22Rv1 (cell line): ENCODE results near the gene FAM20A.
A peak's percentile ranks its signal among the peaks of the same experiment; 100 is the strongest.

Experiments used
- H3K27ac ChIP-seq: fragments of 450-650 bp; 2 replicates; pipeline ENCODE4 v1.5.1; 2017
- CTCF ChIP-seq: fragments of 450-650 bp; IDR thresholded peaks from 2 replicates; pipeline ENCODE4 v1.5.1; 2017; ENCODE audit warnings: mild to moderate bottlenecking
- ZFX ChIP-seq: fragments of 450-650 bp; IDR thresholded peaks from 2 replicates; pipeline ENCODE4 v1.6.1; 2017; ENCODE audit warnings: antibody characterized with exemption, borderline replicate concordance

The FAM20A gene

GRCh38 chr17:68579194-68579927, 21.8 kb downstream of the FAM20A start:
- TF ChIP-seq ZFX (no peak), CTCF (no peak)
- H3K27ac ChIP-seq = no peak overlapping the region

GRCh38 chr17:68578236-68578635, 22.9 kb downstream of the FAM20A start:
- H3K27ac ChIP-seq = no peak overlapping the region
- no peak for TF ChIP-seq ZFX
- TF ChIP-seq CTCF = no peak

DNA sequence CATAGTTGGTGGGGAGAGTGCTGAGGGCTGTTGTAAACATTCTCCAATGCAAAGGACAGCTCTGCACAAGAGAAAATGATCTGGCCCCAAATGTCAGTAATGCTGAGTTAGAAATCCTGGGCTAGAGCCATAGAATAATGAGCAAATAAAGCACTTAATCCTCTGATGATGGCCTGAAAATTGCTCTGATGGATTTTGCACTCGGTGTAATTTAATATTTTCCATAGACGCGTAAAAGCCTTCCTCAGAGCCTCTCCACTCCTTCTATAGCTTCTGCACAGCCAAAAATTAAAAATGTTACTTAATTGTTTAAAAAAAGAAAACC, 23.7 kb downstream of the FAM20A start:
- TF ChIP-seq ZFX = no peak
- 0 out of 2 replicates have a peak, but pooled peaks have one; percentile 1 for TF ChIP-seq CTCF

DNA sequence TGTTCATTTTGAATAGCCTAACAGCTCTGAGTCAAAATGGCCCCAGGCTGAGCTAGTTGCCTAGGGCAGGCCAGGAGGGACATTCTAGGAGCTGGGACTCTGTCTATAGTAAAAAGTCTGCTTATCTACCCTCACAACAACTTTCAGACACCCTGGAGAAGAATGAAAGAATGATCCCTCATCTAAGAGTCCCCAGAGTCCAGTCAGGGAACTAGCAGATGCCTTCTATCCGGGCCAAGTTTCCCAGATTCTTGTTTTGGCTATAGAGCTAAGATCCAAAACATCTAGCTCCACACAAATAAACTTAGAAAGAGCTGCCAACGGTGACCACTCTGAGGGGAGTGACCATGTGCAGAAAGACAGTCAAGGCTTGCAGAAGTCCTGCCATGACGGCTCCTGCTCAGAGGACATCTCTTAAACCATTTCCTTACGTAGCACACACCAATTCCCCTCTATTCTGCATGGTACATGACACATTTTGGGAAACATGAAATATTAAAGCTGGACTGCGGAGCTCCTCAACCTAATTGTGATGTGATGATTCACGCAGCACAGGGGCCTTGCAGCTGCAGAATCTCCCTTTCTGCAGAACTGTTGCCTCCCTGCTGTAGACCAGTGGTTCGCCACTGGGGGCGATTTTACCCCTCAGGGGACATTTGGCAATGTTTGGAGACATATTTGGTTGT, 24.2 kb downstream of the FAM20A start:
- TF ChIP-seq ZFX (no peak), CTCF (0 out of 2 replicates have a peak, but pooled peaks have one; percentile 6)
- H3K27ac ChIP-seq = no peak overlapping the region

More for the DNA sequence above, 23.7 kb downstream of the FAM20A start:
- H3K27ac ChIP-seq = no peak overlapping the region

DNA sequence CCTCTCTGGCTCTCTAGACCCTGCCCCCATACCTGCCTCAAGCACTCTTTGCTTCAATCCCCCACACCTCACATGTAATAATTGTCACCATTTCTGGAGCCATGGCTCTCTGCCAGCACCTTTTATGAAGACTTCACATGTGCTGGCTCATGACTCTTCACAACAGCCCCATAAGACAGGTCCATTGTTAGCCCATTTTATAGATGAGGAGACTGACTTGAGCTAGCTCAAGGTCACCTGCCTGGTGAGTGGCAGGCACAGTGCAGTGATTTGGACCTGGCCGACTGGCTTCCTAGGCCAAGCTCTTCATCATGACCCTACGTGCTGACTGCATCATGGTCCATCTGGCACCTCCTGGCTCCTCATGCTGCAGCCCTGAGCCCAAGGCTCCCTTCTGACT, 25.0 kb downstream of the FAM20A start:
- TF ChIP-seq CTCF (no peak), ZFX (no peak)
- H3K27ac ChIP-seq = no peak overlapping the region

DNA sequence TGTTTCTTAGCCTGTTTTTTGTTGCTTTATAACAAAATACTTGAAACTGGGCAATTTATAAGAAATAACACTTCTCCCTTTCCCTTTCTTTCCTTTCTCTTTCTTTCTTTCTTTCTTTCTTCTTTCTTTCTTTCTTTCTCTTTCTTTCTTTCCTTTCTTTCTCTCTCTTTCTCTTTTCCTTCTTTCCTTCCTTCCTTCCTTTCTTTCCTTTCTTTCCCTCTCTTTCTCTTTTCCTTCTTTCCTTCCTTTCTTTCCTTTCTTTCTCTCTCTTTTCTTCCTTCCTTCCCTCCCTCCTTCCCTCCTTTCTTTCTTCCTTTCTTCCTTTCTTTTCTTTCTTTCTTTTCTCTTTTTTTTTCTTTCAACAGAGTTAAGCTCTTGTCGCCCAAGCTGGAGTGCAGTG, 27.8 kb downstream of the FAM20A start:
- TF ChIP-seq ZFX = no peak
- H3K27ac ChIP-seq = no peak overlapping the region

DNA sequence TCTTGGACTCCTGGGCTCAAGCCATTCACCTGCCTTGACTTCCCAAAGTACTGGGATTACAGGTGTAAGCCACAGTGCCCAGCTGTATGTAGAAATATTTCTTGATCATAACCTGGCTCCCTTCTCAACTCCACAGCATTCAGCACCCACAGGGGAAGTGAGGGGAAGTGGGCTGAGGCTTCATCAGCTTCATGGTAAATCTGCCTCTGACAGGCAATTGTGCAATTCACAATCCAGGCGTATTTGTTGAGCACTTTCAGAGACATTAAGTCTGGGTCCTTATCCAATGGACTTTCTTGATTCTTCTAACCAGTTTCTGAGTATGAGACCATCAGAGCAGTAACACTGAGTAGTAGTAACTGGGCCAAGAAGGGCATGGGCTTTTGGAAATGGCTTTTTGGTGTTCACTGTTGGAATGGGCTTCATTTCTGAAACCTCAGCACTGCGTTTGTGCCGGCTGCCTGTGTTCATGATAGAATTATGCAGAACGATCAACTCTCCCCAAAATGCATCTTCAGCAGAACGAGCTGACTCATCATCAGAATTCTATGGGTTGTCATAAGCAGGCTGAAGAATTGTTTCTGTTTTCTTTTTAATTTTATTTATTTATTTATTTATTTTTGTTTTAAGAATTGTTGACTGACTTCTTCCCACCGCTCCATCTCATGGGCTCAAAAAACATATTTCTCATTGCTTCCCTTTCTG, 28.9 kb downstream of the FAM20A start:
- no peak overlapping the region for H3K27ac ChIP-seq

More for the DNA sequence above, 28.9 kb downstream of the FAM20A start:
- no peak for TF ChIP-seq ZFX
- no peak for TF ChIP-seq CTCF
